ENCODE results near the gene RBM15B.

The RBM15B gene

DNA sequence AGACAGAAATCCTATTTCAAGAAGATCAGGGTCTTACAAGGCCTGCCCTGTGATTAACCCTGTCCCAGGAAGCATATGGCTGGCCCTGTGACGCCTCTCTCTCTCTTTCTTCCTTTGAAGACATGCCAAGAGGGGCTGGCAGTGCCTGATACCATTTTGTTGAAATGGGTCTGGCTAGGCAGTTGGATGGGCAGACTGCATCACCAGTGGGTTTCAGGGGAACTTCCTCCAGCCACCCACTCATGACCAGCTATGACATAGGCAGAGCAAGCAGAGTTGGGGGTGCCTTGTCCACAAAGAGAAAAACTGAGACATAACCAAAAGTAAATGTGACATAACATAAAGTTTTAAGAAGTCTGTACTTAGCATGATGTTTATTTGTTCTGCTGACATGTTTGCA lies 37.4 kb upstream of the RBM15B start:
- no peak overlapping the region for H3K27ac ChIP-seq (ENCODE audit: poor library complexity, severe bottlenecking)
- TF ChIP-seq, protein P1, sequence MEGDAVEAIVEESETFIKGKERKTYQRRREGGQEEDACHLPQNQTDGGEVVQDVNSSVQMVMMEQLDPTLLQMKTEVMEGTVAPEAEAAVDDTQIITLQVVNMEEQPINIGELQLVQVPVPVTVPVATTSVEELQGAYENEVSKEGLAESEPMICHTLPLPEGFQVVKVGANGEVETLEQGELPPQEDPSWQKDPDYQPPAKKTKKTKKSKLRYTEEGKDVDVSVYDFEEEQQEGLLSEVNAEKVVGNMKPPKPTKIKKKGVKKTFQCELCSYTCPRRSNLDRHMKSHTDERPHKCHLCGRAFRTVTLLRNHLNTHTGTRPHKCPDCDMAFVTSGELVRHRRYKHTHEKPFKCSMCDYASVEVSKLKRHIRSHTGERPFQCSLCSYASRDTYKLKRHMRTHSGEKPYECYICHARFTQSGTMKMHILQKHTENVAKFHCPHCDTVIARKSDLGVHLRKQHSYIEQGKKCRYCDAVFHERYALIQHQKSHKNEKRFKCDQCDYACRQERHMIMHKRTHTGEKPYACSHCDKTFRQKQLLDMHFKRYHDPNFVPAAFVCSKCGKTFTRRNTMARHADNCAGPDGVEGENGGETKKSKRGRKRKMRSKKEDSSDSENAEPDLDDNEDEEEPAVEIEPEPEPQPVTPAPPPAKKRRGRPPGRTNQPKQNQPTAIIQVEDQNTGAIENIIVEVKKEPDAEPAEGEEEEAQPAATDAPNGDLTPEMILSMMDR (IDR thresholded peaks at IDR 0.05; ENCODE audit: poor library complexity, severe bottlenecking): no peak
- no peaks in the 10 kb centered on the region for H3K9me3 ChIP-seq (ENCODE audit: severe bottlenecking)
- H3K4me3 ChIP-seq (ENCODE audit: severe bottlenecking): no peak overlapping the region
- peaks cover 6% of the 10 kb centered on the region for H3K4me1 ChIP-seq (ENCODE audit: insufficient read depth, poor library complexity, severe bottlenecking)
- no peak for DNase-seq (ENCODE audit: low spot score)
- no peaks in the 10 kb centered on the region for H3K36me3 ChIP-seq (ENCODE audit: low read depth)
- no peaks in the 10 kb centered on the region for H3K27me3 ChIP-seq (ENCODE audit: insufficient read depth, poor library complexity, severe bottlenecking)
- no peak for ATAC-seq (ENCODE audit: low read depth)

DNA sequence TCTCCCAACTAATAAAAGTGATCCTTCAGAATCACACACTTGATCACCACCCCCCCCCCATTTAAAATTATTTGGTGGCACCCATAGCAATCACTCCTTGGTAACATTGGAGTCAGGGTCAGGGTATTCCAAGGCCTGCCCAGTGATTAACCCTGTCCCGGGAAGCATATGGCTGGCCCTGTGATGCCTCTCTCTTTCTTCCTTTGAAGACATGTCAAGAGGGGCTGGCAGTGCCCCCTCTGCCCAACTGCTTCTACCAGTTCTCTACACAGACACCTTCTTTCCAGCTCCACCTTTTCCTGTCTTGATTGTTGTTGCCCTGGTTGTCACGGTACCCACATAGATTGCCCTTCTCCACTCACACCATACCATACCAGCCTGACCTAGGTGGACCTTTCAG lies 36.9 kb upstream of the RBM15B start:
- DNase-seq (ENCODE audit: low spot score) (no peak), ATAC-seq (ENCODE audit: low read depth) (no peak)
- Histone ChIP-seq H3K4me3 (ENCODE audit: severe bottlenecking) (no peak overlapping the region), H3K27ac (ENCODE audit: poor library complexity, severe bottlenecking) (no peak overlapping the region), H3K9me3 (ENCODE audit: severe bottlenecking) (no peaks in the 10 kb centered on the region), H3K36me3 (ENCODE audit: low read depth) (no peaks in the 10 kb centered on the region), H3K4me1 (ENCODE audit: insufficient read depth, poor library complexity, severe bottlenecking) (peaks cover 6% of the 10 kb centered on the region), H3K27me3 (ENCODE audit: insufficient read depth, poor library complexity, severe bottlenecking) (no peaks in the 10 kb centered on the region)
- TF ChIP-seq, protein P1 (IDR thresholded peaks at IDR 0.05; ENCODE audit: poor library complexity, severe bottlenecking): no peak

DNA sequence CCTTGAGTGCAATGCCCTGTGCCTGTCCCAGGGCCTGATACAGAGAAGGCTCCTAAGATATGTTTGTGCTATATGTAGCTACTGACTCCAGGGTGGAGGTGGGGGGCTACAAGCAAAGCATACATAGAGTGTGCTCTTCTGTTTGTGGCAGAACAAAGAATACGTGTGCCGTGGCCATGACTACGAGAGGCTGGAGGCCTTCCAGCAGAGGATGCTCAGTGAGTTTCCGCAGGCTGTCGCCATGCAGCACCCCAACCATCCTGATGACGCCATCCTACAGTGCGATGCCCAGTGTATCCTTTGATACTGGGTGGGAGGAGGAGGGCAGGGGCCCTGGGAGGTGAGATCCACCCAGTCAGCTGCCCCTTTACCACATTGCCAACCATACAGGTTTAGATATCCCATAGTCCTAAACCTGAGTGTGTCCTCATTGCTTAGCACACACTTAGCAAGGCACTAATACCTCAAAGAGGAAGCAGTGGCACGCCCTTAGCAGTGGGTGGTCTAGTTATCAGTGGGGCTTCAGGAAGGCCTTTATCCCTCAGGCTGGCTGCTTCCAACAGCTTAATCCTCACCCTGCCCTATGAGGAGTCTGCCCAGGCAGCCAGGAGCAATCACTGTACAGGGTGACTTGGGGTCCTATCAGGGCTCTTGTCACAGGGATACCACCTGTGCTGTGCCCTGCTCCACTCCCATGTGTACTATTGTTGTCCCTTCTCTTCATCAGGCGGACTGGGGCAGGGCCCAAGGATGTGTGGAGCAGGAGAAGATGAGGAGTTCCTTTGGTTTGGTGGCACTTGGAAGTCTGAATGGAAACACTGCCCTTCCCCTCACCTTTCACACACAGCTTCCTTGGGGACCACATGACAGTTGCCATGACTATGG lies 36.1 kb upstream of the RBM15B start:
- TF ChIP-seq, protein P1 (IDR thresholded peaks at IDR 0.05; ENCODE audit: poor library complexity, severe bottlenecking): no peak
- no peak for ATAC-seq (ENCODE audit: low read depth)
- H3K36me3 ChIP-seq (ENCODE audit: low read depth): no peaks in the 10 kb centered on the region
- peaks cover 6% of the 10 kb centered on the region for H3K4me1 ChIP-seq (ENCODE audit: insufficient read depth, poor library complexity, severe bottlenecking)
- no peaks in the 10 kb centered on the region for H3K9me3 ChIP-seq (ENCODE audit: severe bottlenecking)
- no peaks in the 10 kb centered on the region for H3K27me3 ChIP-seq (ENCODE audit: insufficient read depth, poor library complexity, severe bottlenecking)
- H3K27ac ChIP-seq (ENCODE audit: poor library complexity, severe bottlenecking): no peak overlapping the region
- no peak overlapping the region for H3K4me3 ChIP-seq (ENCODE audit: severe bottlenecking)
- DNase-seq (ENCODE audit: low spot score): no peak

DNA sequence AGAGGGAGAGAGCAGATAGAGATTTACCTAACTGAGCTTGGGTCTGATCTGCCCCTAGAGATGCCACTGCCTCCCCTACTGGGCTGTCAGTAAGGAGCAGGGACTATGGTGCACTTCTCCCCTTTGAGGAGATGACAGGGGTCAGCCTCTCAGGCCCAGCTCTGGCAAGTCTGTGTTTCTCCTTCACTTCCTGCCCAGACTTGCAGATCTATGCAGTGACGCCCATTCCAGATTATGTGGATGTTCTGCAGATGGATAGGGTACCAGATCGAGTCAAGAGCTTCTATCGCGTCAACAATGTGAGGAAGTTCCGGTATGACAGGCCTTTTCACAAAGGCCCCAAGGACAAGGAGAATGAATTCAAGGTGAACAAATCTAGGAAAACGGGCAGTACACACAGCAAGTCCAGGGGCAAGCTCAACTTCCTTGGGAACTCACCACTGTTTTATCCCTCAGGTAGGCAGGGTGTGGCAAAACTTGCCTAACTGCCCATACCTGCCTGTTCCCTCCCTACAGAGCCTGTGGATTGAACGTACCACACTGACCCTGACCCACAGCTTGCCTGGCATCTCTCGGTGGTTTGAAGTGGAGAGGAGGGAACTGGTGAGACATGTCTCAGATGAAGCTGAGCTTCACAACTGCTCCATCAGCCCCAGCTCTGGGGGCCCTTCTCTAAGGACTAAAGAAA lies 35.0 kb upstream of the RBM15B start:
- Histone ChIP-seq H3K4me1 (ENCODE audit: insufficient read depth, poor library complexity, severe bottlenecking) (peaks cover 6% of the 10 kb centered on the region), H3K27me3 (ENCODE audit: insufficient read depth, poor library complexity, severe bottlenecking) (no peaks in the 10 kb centered on the region), H3K36me3 (ENCODE audit: low read depth) (no peaks in the 10 kb centered on the region), H3K9me3 (ENCODE audit: severe bottlenecking) (no peaks in the 10 kb centered on the region), H3K4me3 (ENCODE audit: severe bottlenecking) (no peak overlapping the region), H3K27ac (ENCODE audit: poor library complexity, severe bottlenecking) (no peak overlapping the region)
- TF ChIP-seq, protein P1 (IDR thresholded peaks at IDR 0.05; ENCODE audit: poor library complexity, severe bottlenecking): no peak
- ATAC-seq (ENCODE audit: low read depth): 0 out of 3 replicates have a peak, but pooled peaks have one; percentile 21
- no peak for DNase-seq (ENCODE audit: low spot score)

All from RWPE2 (cell line).